K562 (cell line): ENCODE measurements around the gene PPCDC. TPM values are rescaled to one million over a fixed set of nuclear protein-coding genes. Genes with fewer than 3 reads are reported as not detected.

Experiments used
- MAZ ChIP-seq, 2 experiments: fragments of 450-650 bp in 1 of 2; sonication (generic) in 1 of 2; formaldehyde crosslinking; IDR thresholded peaks in 1 of 2; conservative IDR thresholded peaks in 1 of 2; 2 replicates each; pipeline versions ENCODE4 v1.4.0 to v1.5.0; 2020; ENCODE audit warnings: mild to moderate bottlenecking in 1 of 2, missing genetic modification reagents in 1 of 2
- MED1 ChIP-seq: sonication (generic); formaldehyde crosslinking; IDR thresholded peaks from 2 replicates; pipeline ENCODE4 v1.8.1; 2023; ENCODE audit warnings: missing genetic modification reagents, borderline replicate concordance
- RAD51 ChIP-seq: fragments of 450-650 bp; IDR thresholded peaks from 2 replicates; pipeline ENCODE4 v1.7.1; 2016; ENCODE audit warnings: low read depth, mild to moderate bottlenecking, borderline replicate concordance
- REST ChIP-seq, 2 experiments: fragments of 450-650 bp; formaldehyde crosslinking in 1 of 2; IDR thresholded peaks; 2 replicates each; pipeline versions ENCODE4 v1.4.0 to v1.6.1; 2014 to 2020; ENCODE audit warnings: mild to moderate bottlenecking in 2 of 2, borderline replicate concordance in 1 of 2, low read depth in 1 of 2
- SIN3A ChIP-seq, 2 experiments: fragments of 150-350 bp in 1 of 2; IDR thresholded peaks; 2 replicates each; pipeline ENCODE4 v1.6.1; 2011 to 2016; ENCODE audit warnings: borderline replicate concordance in 2 of 2, low read depth in 2 of 2, low read length in 2 of 2, mild to moderate bottlenecking in 2 of 2, moderate library complexity in 2 of 2; ENCODE audit not compliant: control insufficient read depth in 1 of 2
- SRSF3 ChIP-seq: fragments of 200-400 bp; formaldehyde crosslinking; IDR thresholded peaks from 2 replicates; pipeline ENCODE4 v1.6.1; 2016; ENCODE audit warnings: mild to moderate bottlenecking, low read length, moderate library complexity; ENCODE audit not compliant: insufficient read depth
- ZFP91 ChIP-seq: sonication (generic); formaldehyde crosslinking; IDR thresholded peaks from 2 replicates; pipeline ENCODE4 v1.8.0; 2022; ENCODE audit warnings: mild to moderate bottlenecking, missing genetic modification reagents
- ZNF592 ChIP-seq: fragments of 450-650 bp; IDR thresholded peaks from 2 replicates; pipeline ENCODE4 v1.6.1; 2017; ENCODE audit warnings: antibody characterized with exemption, mild to moderate bottlenecking
- polyA plus RNA-seq, 8 experiments: library from polyadenylated mRNA; depleted of rRNA in 4 of 8; stranded (reverse) in 5 of 8; unstranded in 3 of 8; fragments of >200 nt; fragmentation: Nextera tagmentation in 2 of 8; fragmentation: Illumina TruSeq in 1 of 8; extraction: Ambion mirVana in 2 of 8; extraction: Trizol in 1 of 8; gene quantifications; 2 replicates each; pipeline versions ENCODE4 v1.2.1 to v1.2.3, GENCODE V29; 2011 to 2014; ENCODE audit warnings: inconsistent platforms in 1 of 8, missing spikeins in 1 of 8
- total RNA-seq, 7 experiments: library from RNA; depleted of rRNA in 6 of 7; stranded (reverse); fragments of >200 nt in 6 of 7; fragmentation: Illumina TruSeq in 2 of 7; extraction: Trizol in 2 of 7; gene quantifications; 2 replicates each; pipeline versions ENCODE4 v1.2.1 to v1.2.3, GENCODE V29; 2011 to 2021; ENCODE audit warnings: low replicate concordance in 1 of 7

PPCDC gene
- total and polyA plus RNA-seq, 9 of the 15 experiments (the other 6 are each of a cell fraction or from before 2014, with no cell fraction given): 10.9 to 53.6 (median 16.7) TPM

GRCh38 chr15:75029378-75030022 is 6.1 kb downstream of the PPCDC start (continued):
- TF ChIP-seq ZNF592: 0 out of 2 replicates have a peak, but pooled peaks have one; percentile 58
- TF ChIP-seq MED1 (CRISPR knock-in tag): no peak
- 0 out of 2 replicates have a peak, but pooled peaks have one; percentile 42 for TF ChIP-seq ZFP91
- no peak for TF ChIP-seq SRSF3
- peak; percentile 27 to 84; a peak in 2 of 4 replicates for TF ChIP-seq MAZ (CRISPR knock-in tag; conservative IDR thresholded peaks at IDR 0.05 in 1 of 2, IDR thresholded peaks at IDR 0.05 in 1 of 2)
- peak; percentile 95 for TF ChIP-seq REST (IDR thresholded peaks at IDR 0.05; ENCODE audit: borderline replicate concordance)
- no peak for TF ChIP-seq REST (CRISPR knock-in tag; IDR thresholded peaks at IDR 0.05; ENCODE audit: low read depth)
- 0 out of 4 replicates have a peak, but pooled peaks of 1 of the 2 experiments have one; percentile 41 for TF ChIP-seq SIN3A (IDR thresholded peaks at IDR 0.05; ENCODE audit: borderline replicate concordance in 2 of 2, control insufficient read depth in 1 of 2, low read depth in 2 of 2, low read length in 2 of 2)
- TF ChIP-seq RAD51: peak; percentile 65
